Endothelial cell of umbilical vein (primary cell): ENCODE results near the gene RTP1.

Experiments used
- CTCF ChIP-seq, 2 donors: IDR thresholded peaks; 1 replicate in 1 of 2; 2 replicates in 1 of 2; pipeline ENCODE4 v1.5.1; 2011; ENCODE audit warnings: low read length in 2 of 2, mild to moderate bottlenecking in 2 of 2, moderate library complexity in 2 of 2, control low read depth in 1 of 2, inconsistent platforms in 1 of 2, low read depth in 1 of 2; ENCODE audit not compliant: insufficient read depth in 1 of 2; ENCODE audit errors: extremely low read depth in 1 of 2
- EZH2 ChIP-seq: IDR thresholded peaks from 2 replicates; pipeline ENCODE4 v1.6.1; 2012; ENCODE audit warnings: borderline replicate concordance, low read depth, mild to moderate bottlenecking, moderate library complexity, low read length, inconsistent platforms; ENCODE audit not compliant: severe bottlenecking
- GATA2 ChIP-seq: IDR thresholded peaks from 2 replicates; pipeline ENCODE4 v1.7.0; 2011; ENCODE audit warnings: low read depth, mild to moderate bottlenecking, moderate library complexity, mixed read lengths, low read length; ENCODE audit not compliant: insufficient read length, insufficient read depth
- MAX ChIP-seq: IDR thresholded peaks from 2 replicates; pipeline ENCODE4 v1.6.1; 2011; ENCODE audit not compliant: insufficient read depth, insufficient read length
- POLR2A ChIP-seq: IDR thresholded peaks from 2 replicates; pipeline ENCODE4 v1.6.1; 2012; ENCODE audit warnings: low read depth, mild to moderate bottlenecking, control low read depth, low read length
- POLR2AphosphoS5 ChIP-seq: IDR thresholded peaks from 2 replicates; pipeline ENCODE4 v1.6.1; 2012; ENCODE audit warnings: low read depth, mild to moderate bottlenecking, control low read depth, low read length, moderate library complexity; ENCODE audit not compliant: insufficient read depth

GRCh38 chr3:187188931-187189330, 8.4 kb upstream of the RTP1 start:
- TF ChIP-seq CTCF (IDR thresholded peaks at IDR 0.05; ENCODE audit: extremely low read depth in 1 of 2, insufficient read depth in 1 of 2, low read depth in 1 of 2, low read length in 2 of 2) (no peak), POLR2A (no peak), EZH2 (no peak), POLR2AphosphoS5 (no peak), MAX (no peak), GATA2 (no peak)
